Neural progenitor cell (in vitro differentiated cells): ENCODE results near the gene ADCY2. TPM values are rescaled to one million over a fixed set of nuclear protein-coding genes. Genes with fewer than 3 reads are reported as not detected.

Source experiments
- DNase-seq: peaks from one replicate; pipeline ENCODE4 v3.0.0-alpha.2; 2016; ENCODE audit warnings: low spot score
- H2AFZ ChIP-seq: fragments of 200-600 bp; sonication (generic); replicated peaks from 2 replicates; pipeline ENCODE4 v1.6.1; 2016; ENCODE audit warnings: antibody characterized with exemption
- H3F3A ChIP-seq: fragments of 200-600 bp; sonication (generic); 2 replicates; pipeline ENCODE4 v1.6.1; 2016; ENCODE audit warnings: antibody characterized with exemption, low read depth
- H3K27ac ChIP-seq: fragments of 200-600 bp; sonication (generic); 2 replicates; pipeline ENCODE4 v1.5.1; 2016; ENCODE audit warnings: mild to moderate bottlenecking
- H3K27me3 ChIP-seq: fragments of 200-600 bp; sonication (generic); 2 replicates; pipeline ENCODE4 v1.6.1; 2016; ENCODE audit warnings: mild to moderate bottlenecking, moderate library complexity
- H3K36me3 ChIP-seq: fragments of 200-600 bp; sonication (generic); 2 replicates; pipeline ENCODE4 v1.5.1; 2016
- H3K4me1 ChIP-seq: fragments of 200-600 bp; sonication (generic); 2 replicates; pipeline ENCODE4 v1.6.1; 2016; ENCODE audit warnings: mixed run types
- H3K4me2 ChIP-seq: fragments of 200-600 bp; sonication (generic); 2 replicates; pipeline ENCODE4 v1.6.1; 2016
- H3K4me3 ChIP-seq: fragments of 200-600 bp; sonication (generic); 2 replicates; pipeline ENCODE4 v1.5.1; 2016
- H3K79me2 ChIP-seq: fragments of 200-600 bp; sonication (generic); 2 replicates; pipeline ENCODE4 v1.6.1; 2016; ENCODE audit warnings: low read depth
- H3K9ac ChIP-seq: fragments of 200-600 bp; sonication (generic); 2 replicates; pipeline ENCODE4 v1.6.1; 2016
- H3K9me3 ChIP-seq: fragments of 200-600 bp; sonication (generic); 2 replicates; pipeline ENCODE4 v1.5.1; 2016; ENCODE audit warnings: low read depth
- H4K20me1 ChIP-seq: fragments of 200-600 bp; sonication (generic); 2 replicates; pipeline ENCODE4 v1.6.1; 2016; ENCODE audit warnings: low read depth
- H3K27ac Mint-ChIP-seq: 3 replicates; pipeline ENCODE4 v1.8.0; 2021; ENCODE audit warnings: mixed read lengths
- H3K27me3 Mint-ChIP-seq: 2 replicates; pipeline ENCODE4 v1.8.0; 2022; ENCODE audit warnings: low read depth, mild to moderate bottlenecking, inconsistent platforms, moderate library complexity, mixed read lengths; ENCODE audit not compliant: insufficient read depth
- H3K36me3 Mint-ChIP-seq: 3 replicates; pipeline ENCODE4 v1.8.0; 2021; ENCODE audit warnings: mixed read lengths
- H3K4me1 Mint-ChIP-seq: 3 replicates; pipeline ENCODE4 v1.8.0; 2021; ENCODE audit warnings: mixed read lengths
- H3K4me3 Mint-ChIP-seq: 3 replicates; pipeline ENCODE4 v1.8.0; 2021; ENCODE audit warnings: mild to moderate bottlenecking, moderate library complexity, mixed read lengths
- H3K9me3 Mint-ChIP-seq: 3 replicates; pipeline ENCODE4 v1.8.0; 2020; ENCODE audit warnings: mixed read lengths
- CTCF ChIP-seq: fragments of 200-600 bp; sonication (generic); IDR thresholded peaks from 2 replicates; pipeline ENCODE4 v1.5.1; 2017; ENCODE audit warnings: antibody characterized with exemption, mild to moderate bottlenecking
- EZH2 ChIP-seq: fragments of 200-600 bp; sonication (generic); IDR thresholded peaks from 2 replicates; pipeline ENCODE4 v1.6.1; 2017; ENCODE audit warnings: antibody characterized with exemption, mild to moderate bottlenecking, moderate library complexity
- EZH2phosphoT487 ChIP-seq: fragments of 200-600 bp; sonication (generic); IDR thresholded peaks from 2 replicates; pipeline ENCODE4 v1.6.1; 2017; ENCODE audit warnings: antibody characterized with exemption
- total RNA-seq: library from RNA; depleted of rRNA; stranded (reverse); fragments of >200 nt; gene quantifications from 2 replicates; pipeline ENCODE4 v1.2.3, GENCODE V29; 2015; ENCODE audit warnings: low replicate concordance

Gene ADCY2
- total RNA-seq, 1 donor from 2014 or later: 1.2 TPM

GRCh38 chr5:7683753-7684152 is 287.8 kb downstream of the ADCY2 start:
- no peak for TF ChIP-seq EZH2phosphoT487
- peak; percentile 25 for TF ChIP-seq CTCF
- TF ChIP-seq EZH2: no peak
- Histone ChIP-seq H2AFZ (no peak overlapping the region), H3K4me2 (no peak overlapping the region), H3K9ac (no peak overlapping the region), H3F3A (no peaks in the 10 kb centered on the region), H3K4me3 (no peak overlapping the region), H3K4me1 (no peaks in the 10 kb centered on the region), H3K9me3 (no peaks in the 10 kb centered on the region), H3K79me2 (no peaks in the 10 kb centered on the region), H3K36me3 (no peaks in the 10 kb centered on the region), H4K20me1 (no peaks in the 10 kb centered on the region), H3K27me3 (no peaks in the 10 kb centered on the region), H3K27ac (no peak overlapping the region)
- DNase-seq: no peak
- H3K9me3 Mint-ChIP-seq: no peaks in the 10 kb centered on the region
- peaks cover 6% of the 10 kb centered on the region for H3K27me3 Mint-ChIP-seq
- H3K4me1 Mint-ChIP-seq: no peaks in the 10 kb centered on the region
- H3K27ac Mint-ChIP-seq: no peak overlapping the region
- no peak overlapping the region for H3K4me3 Mint-ChIP-seq
- H3K36me3 Mint-ChIP-seq: no peaks in the 10 kb centered on the region

GRCh38 chr5:7684826-7685225 is 288.9 kb downstream of the ADCY2 start:
- Histone ChIP-seq H3K79me2 (no peaks in the 10 kb centered on the region), H3K27me3 (no peaks in the 10 kb centered on the region), H3K9ac (no peak overlapping the region), H2AFZ (no peak overlapping the region), H3K9me3 (no peaks in the 10 kb centered on the region), H3K4me2 (no peak overlapping the region), H3K27ac (no peak overlapping the region), H3F3A (no peaks in the 10 kb centered on the region), H3K4me3 (no peak overlapping the region), H4K20me1 (no peaks in the 10 kb centered on the region), H3K36me3 (no peaks in the 10 kb centered on the region), H3K4me1 (peaks cover 3% of the 10 kb centered on the region)
- H3K27ac Mint-ChIP-seq: no peak overlapping the region
- H3K4me3 Mint-ChIP-seq: no peak overlapping the region
- no peaks in the 10 kb centered on the region for H3K9me3 Mint-ChIP-seq
- no peaks in the 10 kb centered on the region for H3K4me1 Mint-ChIP-seq
- H3K27me3 Mint-ChIP-seq: peaks cover 2% of the 10 kb centered on the region
- no peak for TF ChIP-seq EZH2
- no peak for TF ChIP-seq CTCF
- TF ChIP-seq EZH2phosphoT487: no peak
- H3K36me3 Mint-ChIP-seq: no peaks in the 10 kb centered on the region
- DNase-seq: no peak

- Histone ChIP-seq H3F3A (no peaks in the 10 kb centered on the region), H3K36me3 (no peaks in the 10 kb centered on the region), H4K20me1 (no peaks in the 10 kb centered on the region), H3K9me3 (no peaks in the 10 kb centered on the region), H3K9ac (no peak overlapping the region), H3K27me3 (no peaks in the 10 kb centered on the region), H3K4me3 (no peak overlapping the region), H3K79me2 (no peaks in the 10 kb centered on the region), H3K4me2 (no peak overlapping the region), H2AFZ (no peak overlapping the region), H3K4me1 (peaks cover 3% of the 10 kb centered on the region), H3K27ac (no peak overlapping the region)
- no peak overlapping the region for H3K4me3 Mint-ChIP-seq
- H3K27ac Mint-ChIP-seq: no peak overlapping the region
- TF ChIP-seq CTCF (peak; percentile 22), EZH2 (no peak)
- no peaks in the 10 kb centered on the region for H3K9me3 Mint-ChIP-seq
- H3K27me3 Mint-ChIP-seq: peaks cover 2% of the 10 kb centered on the region
- DNase-seq: no peak
- H3K4me1 Mint-ChIP-seq: peaks cover 5% of the 10 kb centered on the region
- H3K36me3 Mint-ChIP-seq: no peaks in the 10 kb centered on the region
Measured at GRCh38 chr5:7686794-7687193, 290.9 kb downstream of the ADCY2 start.

- Mint-ChIP-seq H3K27ac (no peak overlapping the region), H3K4me3 (no peak overlapping the region), H3K27me3 (peaks cover 5% of the 10 kb centered on the region), H3K4me1 (peaks cover 5% of the 10 kb centered on the region), H3K9me3 (no peaks in the 10 kb centered on the region), H3K36me3 (no peaks in the 10 kb centered on the region)
- peak overlapping the region; percentile 49 for H3K4me2 ChIP-seq
- no peaks in the 10 kb centered on the region for H3K9me3 ChIP-seq
- no peaks in the 10 kb centered on the region for H3K36me3 ChIP-seq
- DNase-seq: peak; percentile 13
- TF ChIP-seq EZH2phosphoT487: no peak
- peak overlapping the region; percentile 42 for H2AFZ ChIP-seq
- no peak overlapping the region for H3K4me3 ChIP-seq
- no peaks in the 10 kb centered on the region for H3K27me3 ChIP-seq
- no peaks in the 10 kb centered on the region for H4K20me1 ChIP-seq
- no peaks in the 10 kb centered on the region for H3K79me2 ChIP-seq
- H3K27ac ChIP-seq: no peak overlapping the region
- H3K4me1 ChIP-seq: peaks cover 3% of the 10 kb centered on the region
- no peaks in the 10 kb centered on the region for H3F3A ChIP-seq
- no peak overlapping the region for H3K9ac ChIP-seq
Measured at GRCh38 chr5:7690557-7690956, 294.6 kb downstream of the ADCY2 start.
